ENCODE measurements around the gene INAFM2. TPM values are rescaled to one million over a fixed set of nuclear protein-coding genes. Genes with fewer than 3 reads are reported as not detected.

INAFM2 gene
- total and polyA plus RNA-seq, 2 donors (not counting 3 experiments of a cell fraction or from before 2014, with no cell fraction given), result 10.4 to 24.1 TPM

DNA sequence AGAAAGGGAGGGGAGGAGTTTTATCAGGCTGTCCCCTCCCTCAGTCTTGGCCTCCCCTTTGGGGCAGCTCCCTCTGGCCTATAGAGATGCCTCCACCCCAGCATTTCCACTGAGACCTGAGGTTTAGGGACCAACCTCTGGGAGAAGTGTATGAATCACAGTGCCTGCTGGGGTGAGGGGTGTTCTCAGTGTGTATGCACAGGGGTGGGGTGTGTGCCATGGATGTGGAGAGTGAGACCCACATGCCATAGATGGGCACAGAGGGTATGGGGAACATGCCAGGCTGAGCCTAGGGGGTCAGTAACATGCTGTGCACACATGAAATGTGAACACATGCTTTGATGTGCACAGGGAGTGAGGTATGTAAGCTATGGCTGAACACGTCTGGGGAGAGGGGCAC, 28.2 kb upstream of the INAFM2 start:
- no peak overlapping the region for H3K27ac ChIP-seq (ENCODE audit: insufficient read depth, low read depth, low read length)
- no peak overlapping the region for H3K4me2 ChIP-seq (ENCODE audit: insufficient read depth, low read length)
- dilution Hi-C loops (cut with MboI; ENCODE audit: extremely low pct_ligation_motif_present, low sequenced_read_pairs), result no loop called here
- peaks cover 0 to 27% of the 10 kb centered on the region in 2 experiments for H3K27me3 ChIP-seq (ENCODE audit: control insufficient read depth in 2 of 2, insufficient read depth in 2 of 2, low read length in 2 of 2)
- DNase-seq (ENCODE audit: low read depth, low spot score), result no peak
- H3K4me3 ChIP-seq (replicated peaks in 1 of 3; ENCODE audit: insufficient read depth in 1 of 3, low read depth in 1 of 3, low read length in 3 of 3), result no peak overlapping the region
- FAIRE-seq, result no peak
- no peaks in the 10 kb centered on the region for H3K9me1 ChIP-seq (replicated peaks; ENCODE audit: control insufficient read depth, extremely low read depth, insufficient read depth, low read length)
- BruUV-seq (replicated peaks), result no TSS peak
- no peak overlapping the region for H3K9ac ChIP-seq (replicated peaks; ENCODE audit: extremely low read depth, insufficient read depth, low read length)
- TF ChIP-seq POLR2A (IDR thresholded peaks at IDR 0.05; ENCODE audit: low read depth, low read length) (no peak), JUN (IDR thresholded peaks at IDR 0.05; ENCODE audit: borderline replicate concordance, insufficient read depth, insufficient read length, low read depth) (no peak), FOS (IDR thresholded peaks at IDR 0.05; ENCODE audit: borderline replicate concordance, insufficient read depth, low read length) (no peak), MAX (IDR thresholded peaks at IDR 0.05; ENCODE audit: insufficient read depth, insufficient read length) (no peak), POLR2AphosphoS5 (IDR thresholded peaks at IDR 0.05; ENCODE audit: insufficient read depth, low read depth, low read length) (no peak), EZH2 (IDR thresholded peaks at IDR 0.05; ENCODE audit: borderline replicate concordance, low read depth, low read length, severe bottlenecking) (no peak), MYC (IDR thresholded peaks at IDR 0.05; ENCODE audit: low read depth, low read length) (no peak), GATA2 (IDR thresholded peaks at IDR 0.05; ENCODE audit: insufficient read depth, insufficient read length, low read depth, low read length) (no peak)
- TF ChIP-seq, protein P1, sequence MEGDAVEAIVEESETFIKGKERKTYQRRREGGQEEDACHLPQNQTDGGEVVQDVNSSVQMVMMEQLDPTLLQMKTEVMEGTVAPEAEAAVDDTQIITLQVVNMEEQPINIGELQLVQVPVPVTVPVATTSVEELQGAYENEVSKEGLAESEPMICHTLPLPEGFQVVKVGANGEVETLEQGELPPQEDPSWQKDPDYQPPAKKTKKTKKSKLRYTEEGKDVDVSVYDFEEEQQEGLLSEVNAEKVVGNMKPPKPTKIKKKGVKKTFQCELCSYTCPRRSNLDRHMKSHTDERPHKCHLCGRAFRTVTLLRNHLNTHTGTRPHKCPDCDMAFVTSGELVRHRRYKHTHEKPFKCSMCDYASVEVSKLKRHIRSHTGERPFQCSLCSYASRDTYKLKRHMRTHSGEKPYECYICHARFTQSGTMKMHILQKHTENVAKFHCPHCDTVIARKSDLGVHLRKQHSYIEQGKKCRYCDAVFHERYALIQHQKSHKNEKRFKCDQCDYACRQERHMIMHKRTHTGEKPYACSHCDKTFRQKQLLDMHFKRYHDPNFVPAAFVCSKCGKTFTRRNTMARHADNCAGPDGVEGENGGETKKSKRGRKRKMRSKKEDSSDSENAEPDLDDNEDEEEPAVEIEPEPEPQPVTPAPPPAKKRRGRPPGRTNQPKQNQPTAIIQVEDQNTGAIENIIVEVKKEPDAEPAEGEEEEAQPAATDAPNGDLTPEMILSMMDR (IDR thresholded peaks at IDR 0.05; ENCODE audit: extremely low read depth in 1 of 2, insufficient read depth in 1 of 2, low read depth in 1 of 2, low read length in 2 of 2), result no peak
- POLR2A ChIA-PET, result no interaction called here
- H4K20me1 ChIP-seq (replicated peaks; ENCODE audit: control insufficient read depth, extremely low read depth, insufficient read depth, low read length), result no peaks in the 10 kb centered on the region
- no peaks in the 10 kb centered on the region for H3K36me3 ChIP-seq (ENCODE audit: control insufficient read depth in 2 of 2, extremely low read depth in 1 of 2, insufficient read depth in 2 of 2, low read length in 2 of 2)
- CTCF ChIA-PET, result interaction anchor here (1.2 kb wide), 2 partner anchors 16 to 20 kb away, joined by 5 read pairs; no protein-coding TSS in a partner anchor
- H2AFZ ChIP-seq (ENCODE audit: low read depth, low read length), result no peak overlapping the region
- intact Hi-C loops (cut with micrococcal nuclease), result no loop called here
- no peaks in the 10 kb centered on the region for H3K4me1 ChIP-seq (ENCODE audit: control insufficient read depth, extremely low read depth, insufficient read depth, low read length)
- no peaks in the 10 kb centered on the region for H3K79me2 ChIP-seq (ENCODE audit: control insufficient read depth, insufficient read depth, low read length)
- no peaks in the 10 kb centered on the region for H3K9me3 ChIP-seq (replicated peaks; ENCODE audit: control insufficient read depth, insufficient read depth, low read length)
